Measurements from ENCODE around the gene NCOA6. TPM values are rescaled to one million over a fixed set of nuclear protein-coding genes. Genes with fewer than 3 reads are reported as not detected.
A peak's percentile ranks its signal among the peaks of the same experiment; 100 is the strongest.

Gene NCOA6

DNA sequence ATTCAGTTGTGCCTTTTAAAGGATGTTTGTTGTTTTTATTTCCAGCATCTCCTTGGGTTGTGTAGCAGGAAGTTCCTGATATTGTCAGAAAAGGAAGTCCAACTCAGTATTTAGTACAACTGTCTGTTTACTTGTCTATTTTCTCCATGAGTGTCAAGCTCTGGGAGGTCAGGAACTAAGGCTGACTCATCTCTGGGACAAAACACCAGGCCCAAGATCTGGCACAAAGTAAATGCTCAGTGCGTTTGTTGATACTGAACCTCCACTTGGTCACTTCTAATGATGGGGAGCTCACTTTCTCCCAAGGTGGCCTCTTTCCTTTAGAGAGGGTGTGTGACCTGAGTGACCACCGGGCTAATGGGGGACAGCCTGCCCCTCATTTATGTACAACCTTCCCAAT, 136.0 kb downstream of the NCOA6 start:
- Histone ChIP-seq H3K4me3 (ENCODE audit: low read length) (no peak overlapping the region), H3K4me1 (ENCODE audit: control insufficient read depth, insufficient read depth, low read length) (no peaks in the 10 kb centered on the region), H3K36me3 (ENCODE audit: insufficient read depth, low read length) (no peaks in the 10 kb centered on the region), H3K4me2 (ENCODE audit: low read length) (no peak overlapping the region), H3K27me3 (ENCODE audit: control insufficient read depth, insufficient read depth, low read length) (peaks cover 3% of the 10 kb centered on the region), H3K9ac (ENCODE audit: low read depth, low read length) (no peak overlapping the region), H3K9me3 (replicated peaks; ENCODE audit: low read length) (no peaks in the 10 kb centered on the region)

DNA sequence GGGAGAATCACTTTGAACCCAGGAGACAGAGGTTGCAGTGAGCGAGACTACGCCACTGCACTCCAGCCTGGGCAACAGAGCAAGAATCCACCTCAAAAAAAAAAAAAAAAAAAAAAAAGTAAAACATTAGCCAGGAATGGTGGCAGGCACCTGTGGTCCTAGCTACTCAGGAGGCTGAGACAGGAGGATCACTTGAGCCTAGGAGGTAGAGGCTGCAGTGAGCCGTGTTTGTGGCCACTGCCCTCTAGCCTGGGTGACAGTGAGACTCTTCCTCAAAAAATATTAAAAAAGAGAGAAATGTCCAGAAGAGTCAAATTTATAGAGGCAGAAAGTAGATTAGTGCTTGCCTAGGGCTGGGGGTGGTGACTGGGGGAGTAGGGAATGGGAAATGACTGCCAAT, 141.8 kb downstream of the NCOA6 start:
- H3K36me3 ChIP-seq (ENCODE audit: insufficient read depth, low read length) = no peaks in the 10 kb centered on the region
- H3K9me3 ChIP-seq (replicated peaks; ENCODE audit: low read length) = no peaks in the 10 kb centered on the region
- no peak overlapping the region for H3K9ac ChIP-seq (ENCODE audit: low read depth, low read length)
- H3K4me3 ChIP-seq (ENCODE audit: low read length) = no peak overlapping the region
- H3K4me2 ChIP-seq (ENCODE audit: low read length) = no peak overlapping the region
- peaks cover 3% of the 10 kb centered on the region for H3K27me3 ChIP-seq (ENCODE audit: control insufficient read depth, insufficient read depth, low read length)
- H3K4me1 ChIP-seq (ENCODE audit: control insufficient read depth, insufficient read depth, low read length) = no peaks in the 10 kb centered on the region

DNA sequence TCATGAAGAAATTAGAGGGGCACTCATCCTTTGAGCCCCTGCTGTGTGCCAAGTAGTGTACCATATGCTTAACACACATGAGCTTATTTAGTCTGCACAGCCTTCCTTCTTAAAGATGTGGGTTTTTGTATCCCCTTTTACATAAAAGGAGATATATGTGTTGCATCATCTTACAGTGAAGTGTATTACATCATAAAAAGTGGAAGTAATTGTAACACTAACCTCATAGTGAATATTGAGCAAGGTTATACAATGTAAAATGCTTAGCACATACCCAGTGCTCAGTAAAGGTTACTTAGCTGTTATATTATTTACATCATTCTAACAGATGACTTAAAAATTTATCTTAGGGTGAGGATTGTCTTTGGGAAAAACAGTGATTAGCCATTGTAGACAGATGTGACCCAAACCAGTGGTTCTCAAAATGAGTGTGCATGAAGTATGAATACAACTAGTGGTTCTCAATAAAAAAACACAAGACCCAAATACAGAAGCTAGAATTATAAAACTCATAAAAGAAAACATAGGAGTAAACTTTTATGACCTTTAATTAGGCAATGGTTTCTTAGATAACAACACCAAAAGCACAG, 144.8 kb downstream of the NCOA6 start:
- Histone ChIP-seq H3K9me3 (replicated peaks; ENCODE audit: low read length) (no peaks in the 10 kb centered on the region), H3K36me3 (ENCODE audit: insufficient read depth, low read length) (no peaks in the 10 kb centered on the region), H3K4me2 (ENCODE audit: low read length) (no peak overlapping the region), H3K9ac (ENCODE audit: low read depth, low read length) (no peak overlapping the region), H3K4me3 (ENCODE audit: low read length) (no peak overlapping the region), H3K27me3 (ENCODE audit: control insufficient read depth, insufficient read depth, low read length) (peaks cover 3% of the 10 kb centered on the region), H3K4me1 (ENCODE audit: control insufficient read depth, insufficient read depth, low read length) (peaks cover 5% of the 10 kb centered on the region)

DNA sequence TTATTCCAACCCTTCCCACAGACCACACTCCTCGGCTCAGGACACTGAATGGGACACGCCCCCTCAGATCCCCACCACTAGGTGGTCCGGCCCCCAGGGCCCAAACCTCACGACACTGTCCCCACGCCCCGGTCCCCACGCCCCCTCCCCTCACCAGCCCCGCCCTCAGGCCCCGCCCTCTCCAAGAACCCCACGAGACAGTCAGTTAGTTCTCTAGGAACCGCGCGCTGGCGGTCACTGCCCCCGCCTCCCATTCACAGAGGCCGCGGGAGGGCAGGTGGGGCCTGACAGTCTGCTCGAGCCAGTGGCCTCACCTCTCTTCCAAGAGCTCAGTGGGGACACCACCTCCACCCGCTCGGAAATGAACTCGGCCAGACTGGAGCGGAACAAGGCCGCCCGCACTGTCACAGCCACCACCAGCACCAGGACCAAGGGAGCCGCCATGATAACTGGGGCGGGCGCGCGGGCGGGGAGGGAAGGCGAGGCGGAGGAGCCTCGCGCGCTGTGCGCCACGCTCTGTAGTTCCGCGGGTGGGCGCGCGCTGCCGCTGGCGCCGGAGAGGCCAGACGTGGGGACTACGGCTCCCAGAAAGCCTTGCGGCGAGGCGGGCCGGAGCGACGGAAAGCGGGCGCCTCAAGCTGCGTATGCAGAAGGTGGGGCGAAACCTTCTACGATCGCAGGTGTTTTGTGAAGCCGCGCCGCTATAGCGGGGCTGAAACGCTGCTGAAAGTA, 148.6 kb downstream of the NCOA6 start, which contains the start of gene PIGU:
TSS of gene PIGU (minus strand) at position 451 of the 732 bp plus-strand sequence. CDS start at position 444, 7 bp downstream.
- H3K9me3 ChIP-seq (replicated peaks; ENCODE audit: low read length) = no peaks in the 10 kb centered on the region
- H3K9ac ChIP-seq (ENCODE audit: low read depth, low read length) = peak within 1 kb of the TSS; percentile 82
- H3K4me3 ChIP-seq (ENCODE audit: low read length) = peak within 1 kb of the TSS; percentile 98
- no peaks in the 10 kb centered on the region for H3K36me3 ChIP-seq (ENCODE audit: insufficient read depth, low read length)
- H3K4me2 ChIP-seq (ENCODE audit: low read length) = peak within 1 kb of the TSS; percentile 91
- H3K27me3 ChIP-seq (ENCODE audit: control insufficient read depth, insufficient read depth, low read length) = no peaks in the 10 kb centered on the region
- H3K4me1 ChIP-seq (ENCODE audit: control insufficient read depth, insufficient read depth, low read length) = peaks cover 8% of the 10 kb centered on the region

DNA sequence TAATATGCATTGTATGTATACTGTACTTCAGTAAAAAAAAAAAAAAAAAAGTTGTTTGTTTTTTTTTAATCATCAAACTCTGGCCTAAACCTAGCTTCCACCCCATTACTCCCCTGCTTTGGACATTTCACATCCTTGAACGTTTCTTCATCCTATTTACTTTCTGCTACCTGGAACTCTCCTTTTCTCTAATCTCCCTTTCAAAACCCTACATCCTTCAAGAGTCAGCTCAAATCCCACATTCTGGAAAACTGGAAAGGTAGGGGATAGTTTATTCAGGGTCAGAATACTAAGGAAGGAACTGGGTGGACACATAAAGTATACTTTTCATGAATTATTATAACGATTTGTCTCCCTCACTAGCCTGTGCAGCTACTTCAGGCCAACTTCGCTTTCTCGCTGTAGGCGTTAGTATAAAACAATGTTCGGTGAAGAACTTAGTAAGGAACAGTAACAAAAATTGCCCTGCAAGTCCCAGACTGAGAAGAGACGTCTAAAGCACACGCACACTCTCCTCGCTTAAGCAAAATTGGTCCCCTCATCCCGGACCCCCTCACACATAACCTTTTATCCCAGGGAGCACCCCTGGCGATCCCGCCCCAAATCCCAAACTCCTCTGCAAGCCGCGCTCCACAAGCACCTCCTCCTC, 149.3 kb downstream of the NCOA6 start:
- Histone ChIP-seq H3K4me3 (ENCODE audit: low read length) (peak overlapping the region; percentile 98), H3K9ac (ENCODE audit: low read depth, low read length) (peak overlapping the region; percentile 82), H3K4me2 (ENCODE audit: low read length) (peak overlapping the region; percentile 91), H3K36me3 (ENCODE audit: insufficient read depth, low read length) (no peaks in the 10 kb centered on the region), H3K4me1 (ENCODE audit: control insufficient read depth, insufficient read depth, low read length) (peaks cover 8% of the 10 kb centered on the region), H3K9me3 (replicated peaks; ENCODE audit: low read length) (no peaks in the 10 kb centered on the region), H3K27me3 (ENCODE audit: control insufficient read depth, insufficient read depth, low read length) (no peaks in the 10 kb centered on the region)

DNA sequence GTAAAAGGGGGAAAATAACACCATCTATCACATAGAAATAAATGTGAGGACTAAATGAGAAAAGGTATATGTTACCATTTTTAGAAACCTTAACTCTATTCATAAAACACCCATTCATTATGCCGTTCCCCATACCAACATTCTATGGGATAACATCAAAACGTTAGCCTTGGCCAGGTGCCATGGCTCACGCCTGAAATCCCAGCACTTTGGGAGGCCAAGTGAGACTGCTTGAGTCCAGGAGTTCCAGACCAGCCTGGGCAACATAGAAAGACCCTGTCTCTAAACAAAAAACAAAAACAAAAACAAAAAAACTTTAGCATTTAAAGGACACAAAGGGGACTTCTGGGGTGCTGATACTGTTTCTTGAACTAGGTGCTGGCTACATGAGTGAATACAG, 149.9 kb downstream of the NCOA6 start:
- Histone ChIP-seq H3K4me2 (ENCODE audit: low read length) (peak overlapping the region; percentile 91), H3K9me3 (replicated peaks; ENCODE audit: low read length) (no peaks in the 10 kb centered on the region), H3K27me3 (ENCODE audit: control insufficient read depth, insufficient read depth, low read length) (no peaks in the 10 kb centered on the region), H3K36me3 (ENCODE audit: insufficient read depth, low read length) (no peaks in the 10 kb centered on the region), H3K4me1 (ENCODE audit: control insufficient read depth, insufficient read depth, low read length) (peaks cover 8% of the 10 kb centered on the region), H3K4me3 (ENCODE audit: low read length) (peak overlapping the region; percentile 98), H3K9ac (ENCODE audit: low read depth, low read length) (peak overlapping the region; percentile 82)

DNA sequence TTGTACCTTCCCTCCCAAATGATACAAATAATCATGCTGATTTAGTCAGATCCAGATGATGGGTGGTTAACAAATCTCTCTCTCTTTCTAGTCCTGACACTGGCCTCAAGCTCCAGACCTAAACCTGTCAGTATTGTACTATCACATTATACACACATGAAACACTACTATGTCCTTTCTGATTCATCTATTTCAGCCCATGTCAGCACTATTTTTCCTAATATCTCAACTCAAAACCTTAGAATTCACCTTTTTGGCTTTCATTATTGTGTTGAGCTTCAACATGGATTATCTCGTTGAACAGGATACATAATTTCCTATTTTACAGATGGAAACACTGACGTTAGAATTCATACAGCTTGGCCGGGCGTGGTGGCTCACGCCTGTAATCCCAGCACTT, 152.0 kb downstream of the NCOA6 start:
- H3K4me2 ChIP-seq (ENCODE audit: low read length) = no peak overlapping the region
- H3K9me3 ChIP-seq (replicated peaks; ENCODE audit: low read length) = no peaks in the 10 kb centered on the region
- H3K4me1 ChIP-seq (ENCODE audit: control insufficient read depth, insufficient read depth, low read length) = peaks cover 8% of the 10 kb centered on the region
- H3K36me3 ChIP-seq (ENCODE audit: insufficient read depth, low read length) = no peaks in the 10 kb centered on the region
- no peaks in the 10 kb centered on the region for H3K27me3 ChIP-seq (ENCODE audit: control insufficient read depth, insufficient read depth, low read length)
- H3K4me3 ChIP-seq (ENCODE audit: low read length) = no peak overlapping the region
- H3K9ac ChIP-seq (ENCODE audit: low read depth, low read length) = no peak overlapping the region

DNA sequence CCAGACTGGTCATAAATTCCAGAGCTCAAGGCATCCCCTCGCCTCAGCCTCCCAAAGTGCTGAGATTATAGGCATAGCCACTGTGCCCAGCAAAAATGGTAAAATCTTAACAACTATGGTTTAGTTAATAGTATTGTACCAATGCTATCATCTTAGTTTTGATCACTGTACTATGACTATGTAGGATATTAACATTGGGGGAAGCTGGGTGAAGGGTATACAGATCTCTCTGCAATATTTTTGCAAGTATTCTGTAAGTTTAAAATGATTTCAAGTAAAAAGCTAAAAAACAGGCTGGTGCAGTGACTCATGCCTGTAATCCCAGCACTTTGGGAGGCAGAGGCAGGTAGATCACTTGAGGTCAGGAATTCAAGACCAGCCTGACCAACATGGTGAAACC, 156.4 kb downstream of the NCOA6 start:
- H3K4me2 ChIP-seq (ENCODE audit: low read length) = no peak overlapping the region
- H3K27me3 ChIP-seq (ENCODE audit: control insufficient read depth, insufficient read depth, low read length) = no peaks in the 10 kb centered on the region
- no peaks in the 10 kb centered on the region for H3K9me3 ChIP-seq (replicated peaks; ENCODE audit: low read length)
- no peak overlapping the region for H3K4me3 ChIP-seq (ENCODE audit: low read length)
- H3K4me1 ChIP-seq (ENCODE audit: control insufficient read depth, insufficient read depth, low read length) = no peaks in the 10 kb centered on the region
- H3K36me3 ChIP-seq (ENCODE audit: insufficient read depth, low read length) = no peaks in the 10 kb centered on the region
- no peak overlapping the region for H3K9ac ChIP-seq (ENCODE audit: low read depth, low read length)

Small RNA genes lying within 50 kb of the gene (small RNA-seq; reads per million reads assigned to genes)
- gene AL118520.1 = not detected
